Left kidney (tissue), 2 donors: Measurements from ENCODE around the gene TOM1L2. TPM values are rescaled to one million over a fixed set of nuclear protein-coding genes. Genes with fewer than 3 reads are reported as not detected.
"Not testable (repeated sequence)": the region's sequence is repeated elsewhere in the genome, so short reads cannot be mapped to it uniquely, and the experiment has no call there.

Experiments
- DNase-seq: peaks from one replicate; pipeline ENCODE4 v3.0.0-alpha.2; 2013
- polyA plus RNA-seq: library from polyadenylated mRNA; unstranded; fragments of 120-200 nt; gene quantifications from one replicate; pipeline ENCODE4 v1.2.1, GENCODE V29; 2013; ENCODE audit not compliant: insufficient read length

The TOM1L2 gene
- polyA plus RNA-seq, 1 donor = 47.2 TPM

DNA sequence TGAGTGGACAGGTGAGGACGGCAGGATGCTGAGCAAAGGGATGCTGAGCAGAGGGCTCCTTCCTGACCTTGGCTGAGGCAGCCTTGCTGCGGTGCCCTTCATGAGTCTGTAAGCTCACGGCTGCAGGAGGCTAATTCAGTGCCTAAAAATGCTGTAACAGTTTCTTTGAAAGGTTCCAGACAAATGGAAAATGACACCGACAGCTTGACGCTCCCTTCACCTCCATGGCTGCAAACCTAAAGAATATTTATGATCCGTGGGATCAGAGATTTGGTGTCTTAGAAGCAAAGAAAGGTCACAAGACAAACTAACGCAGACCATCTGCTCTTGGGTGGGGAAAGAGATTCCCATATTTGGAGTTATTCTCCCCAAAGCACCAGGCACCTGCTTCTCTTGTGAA, 28.0 kb downstream of the TOM1L2 start:
- no peak for DNase-seq

GRCh38 chr17:17943281-17943984, 28.8 kb downstream of the TOM1L2 start:
- no peak for DNase-seq

- DNase-seq = no peak
Measured at GRCh38 chr17:17942846-17943245, 29.4 kb downstream of the TOM1L2 start.

- DNase-seq = no peak
Measured at GRCh38 chr17:17941015-17941414, 31.2 kb downstream of the TOM1L2 start.

- no peak for DNase-seq
Measured at GRCh38 chr17:17940441-17940911, 31.7 kb downstream of the TOM1L2 start.

DNA sequence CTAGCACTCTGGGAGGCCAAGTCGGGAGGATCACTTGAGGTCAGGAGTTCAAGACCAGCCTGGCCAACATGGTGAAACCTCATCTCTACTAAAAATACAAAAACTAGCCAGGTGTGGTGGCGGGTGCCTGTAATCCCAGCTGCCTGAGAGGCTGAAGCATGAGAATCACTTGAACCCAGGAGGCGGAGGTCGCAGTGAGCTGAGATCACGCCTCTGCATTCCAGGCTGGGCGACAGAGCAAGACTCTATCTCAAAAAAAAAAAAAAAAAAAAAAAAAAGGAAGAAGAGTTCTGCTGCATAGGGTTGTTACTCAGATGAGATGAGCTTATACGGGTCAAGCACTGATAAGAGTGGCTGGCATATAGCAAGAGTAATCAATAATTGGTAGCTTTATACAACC, 32.3 kb downstream of the TOM1L2 start:
- not testable (repeated sequence) for DNase-seq

- DNase-seq = no peak
Measured at GRCh38 chr17:17938388-17939107, 33.7 kb downstream of the TOM1L2 start.

DNA sequence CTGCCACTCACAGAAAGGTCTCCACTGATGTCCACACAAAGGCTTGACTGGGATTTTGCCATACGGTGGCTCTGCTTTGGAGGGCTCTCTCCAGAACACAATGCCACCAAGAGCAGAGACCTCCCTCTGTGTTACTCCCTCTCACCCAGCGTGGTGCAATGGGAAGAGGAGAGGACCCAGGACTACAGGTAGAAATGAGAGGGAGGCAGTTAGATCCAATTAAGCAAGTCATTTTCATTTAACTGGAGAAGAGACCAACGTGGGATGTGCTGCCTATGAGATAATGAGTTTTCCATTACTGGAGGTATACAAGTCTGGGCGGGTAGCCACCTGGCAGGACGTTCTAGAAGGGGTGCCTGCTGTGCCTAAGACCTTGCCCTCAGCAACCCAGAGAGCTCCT, 34.2 kb downstream of the TOM1L2 start:
- DNase-seq = no peak

- no peak for DNase-seq
Measured at GRCh38 chr17:17937201-17937853, 34.9 kb downstream of the TOM1L2 start.

DNA sequence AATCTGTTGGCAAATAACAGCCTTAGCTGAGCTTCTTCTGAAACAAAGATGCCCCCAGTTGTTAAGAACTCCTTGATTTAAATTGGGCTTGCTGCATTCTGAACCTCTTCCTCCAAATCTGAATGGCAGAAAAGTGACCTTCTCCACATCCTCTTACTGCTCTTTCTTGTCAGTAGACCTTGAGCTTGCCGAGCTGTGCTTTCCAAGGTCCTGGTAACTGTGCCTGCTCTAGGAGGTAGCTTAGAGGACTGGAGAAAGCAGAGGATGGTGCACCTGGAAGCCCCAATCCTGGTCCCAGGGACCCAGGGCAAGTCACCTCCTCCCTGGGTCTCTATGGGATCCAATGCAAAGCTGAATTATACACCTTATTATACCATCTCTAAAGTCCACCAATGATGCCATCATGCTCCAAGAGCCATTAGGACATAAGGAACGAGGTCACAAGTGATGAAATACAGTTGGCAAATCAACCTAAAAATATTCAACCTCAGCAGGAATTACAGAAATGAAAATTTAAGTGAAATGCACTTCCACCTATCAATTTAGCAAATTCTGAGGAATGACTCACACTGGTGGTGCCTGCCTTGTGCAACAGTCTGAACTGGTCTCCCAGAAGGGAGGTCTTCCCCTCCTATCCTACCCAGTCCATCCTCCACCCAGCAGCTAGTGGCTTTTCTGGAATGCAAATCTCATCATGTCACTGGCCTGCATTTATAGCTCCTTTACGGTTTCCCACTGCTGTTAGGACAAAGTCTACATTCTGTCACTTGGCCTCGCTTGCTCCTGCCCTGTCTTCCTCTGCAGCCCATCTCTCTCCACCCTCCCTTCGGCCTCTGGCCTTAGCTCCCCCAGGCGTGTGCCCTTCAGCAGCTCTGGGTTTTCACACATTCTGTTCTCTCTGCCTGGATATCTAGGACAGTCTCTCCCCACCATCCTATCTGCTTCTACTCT, 36.6 kb downstream of the TOM1L2 start:
- DNase-seq = no peak

GRCh38 chr17:17934806-17935205, 37.4 kb downstream of the TOM1L2 start:
- DNase-seq = no peak

DNA sequence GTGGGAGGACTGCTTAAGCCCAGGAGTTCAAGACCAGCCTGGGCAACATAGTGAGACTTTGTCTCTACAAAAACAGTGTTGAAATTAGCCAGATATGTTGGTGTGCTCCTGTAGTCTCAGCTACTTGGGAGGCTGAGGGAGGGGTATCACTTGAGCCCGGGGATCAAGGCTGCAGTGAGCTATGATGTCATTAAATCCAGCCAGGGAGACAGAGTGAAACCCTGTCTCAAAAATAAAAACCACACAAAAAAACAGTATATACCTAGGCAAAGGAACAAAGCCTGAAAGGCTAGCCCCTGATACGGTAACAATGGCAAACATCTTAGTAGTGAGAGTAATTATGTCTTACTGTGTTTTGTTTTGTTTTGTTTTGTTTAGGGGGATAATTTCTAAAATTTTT, 38.0 kb downstream of the TOM1L2 start:
- no peak for DNase-seq

- no peak for DNase-seq
Measured at GRCh38 chr17:17933775-17934174, 38.4 kb downstream of the TOM1L2 start.

GRCh38 chr17:17931159-17931558, 41.0 kb downstream of the TOM1L2 start:
- no peak for DNase-seq

- no peak for DNase-seq
Measured at GRCh38 chr17:17930674-17931073, 41.5 kb downstream of the TOM1L2 start.

DNA sequence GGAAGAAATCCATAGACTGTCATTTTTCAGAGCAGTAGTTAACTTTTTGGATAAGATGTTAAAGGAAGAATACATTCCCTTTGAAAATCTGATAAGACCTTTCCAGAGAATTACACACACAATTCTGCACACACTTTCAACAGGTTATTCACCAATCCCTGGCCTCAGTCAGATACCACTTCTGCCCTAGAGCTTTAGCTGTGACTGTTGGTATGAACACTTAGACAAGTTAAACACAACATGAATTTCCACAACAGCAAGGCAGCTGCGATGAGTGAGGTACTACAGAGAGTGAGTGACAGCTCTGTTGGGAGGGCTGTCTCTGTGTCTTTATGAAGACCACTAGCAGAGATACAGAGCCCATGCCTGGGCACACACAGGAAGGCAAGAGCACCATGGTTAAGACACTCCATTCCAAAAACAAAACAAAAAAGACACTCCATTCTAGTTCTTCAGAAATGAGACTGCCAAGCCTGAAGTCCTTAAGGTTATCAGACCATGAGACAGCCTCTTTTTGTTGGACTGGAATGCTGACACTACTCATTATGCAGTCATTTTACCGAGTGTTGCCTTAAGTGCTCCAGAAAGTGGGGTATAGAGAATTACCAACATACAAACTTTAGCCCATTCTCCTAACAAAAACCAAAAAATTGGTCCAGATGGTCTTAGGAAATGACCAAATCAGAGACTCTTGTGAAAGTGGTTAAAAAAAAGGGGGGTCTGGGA, 42.4 kb downstream of the TOM1L2 start:
- no peak for DNase-seq

- no peak for DNase-seq
Measured at GRCh38 chr17:17928398-17929287, 43.6 kb downstream of the TOM1L2 start.

GRCh38 chr17:17926840-17927449, 45.3 kb downstream of the TOM1L2 start:
- DNase-seq = no peak

- DNase-seq = no peak
Measured at GRCh38 chr17:17926036-17926435, 46.2 kb downstream of the TOM1L2 start.

- DNase-seq = no peak
Measured at GRCh38 chr17:17924857-17925250, 47.3 kb downstream of the TOM1L2 start.
